Muscle of back (tissue), 11 donors: ENCODE results near the gene SLC38A9. TPM values are rescaled to one million over a fixed set of nuclear protein-coding genes. Genes with fewer than 3 reads are reported as not detected.

Experiments
- DNase-seq, 3 donors: peaks; one replicate each; pipeline versions ENCODE4 v3.0.0 to v3.0.0-alpha.2; 2013
- polyA plus RNA-seq, 10 donors: library from polyadenylated mRNA; unstranded; fragments of 120-200 nt; gene quantifications; one replicate each; pipeline ENCODE4 v1.2.1, GENCODE V29; 2013; ENCODE audit not compliant: insufficient read length in 10 of 10

The SLC38A9 gene
- polyA plus RNA-seq, 10 donors: 9.8 to 17.0 (median 13.3) TPM

GRCh38 chr5:55582256-55582655, 129.9 kb downstream of the SLC38A9 start:
- DNase-seq: peak in 1 of 3 donors; percentile 52

- DNase-seq: no peak
These were observed 132.1 kb downstream of the SLC38A9 start for GRCh38 chr5:55580042-55580441.

GRCh38 chr5:55578771-55579170, 133.4 kb downstream of the SLC38A9 start:
- DNase-seq: no peak

GRCh38 chr5:55577353-55578060, 134.6 kb downstream of the SLC38A9 start:
- DNase-seq: peak in 2 of 3 donors; percentile 73 to 84

GRCh38 chr5:55576661-55577060, 135.5 kb downstream of the SLC38A9 start:
- DNase-seq: peak in 1 of 3 donors; percentile 66

Other genes starting within 250 kb of the SLC38A9 start
- 10 to 100 TPM; 51.4 to 73.1 (median 59.0) TPM for gene PLPP1, start 177.4 kb downstream of the SLC38A9 start, polyA plus RNA-seq
- gene DDX4, start 25.7 kb upstream of the SLC38A9 start, polyA plus RNA-seq: under 1 TPM in 7 of 10 donors, not detected in 3; 0.12 to 0.90 (median 0.34) TPM
- gene IL31RA, start 139.0 kb upstream of the SLC38A9 start, polyA plus RNA-seq: 1 to 10 TPM in 5 of 10 donors, under 1 TPM in 5; 0.37 to 1.8 (median 1.0) TPM